GM21423 (cell line): ENCODE measurements around the gene SOS2.

Experiments used
- ATAC-seq: cut with Tn5 transposase; IDR thresholded peaks from one replicate; pipeline ENCODE4 v1.9.1; 2021; ENCODE audit warnings: mild to moderate bottlenecking, moderate library complexity; ENCODE audit not compliant: unreplicated experiment

Gene SOS2

DNA sequence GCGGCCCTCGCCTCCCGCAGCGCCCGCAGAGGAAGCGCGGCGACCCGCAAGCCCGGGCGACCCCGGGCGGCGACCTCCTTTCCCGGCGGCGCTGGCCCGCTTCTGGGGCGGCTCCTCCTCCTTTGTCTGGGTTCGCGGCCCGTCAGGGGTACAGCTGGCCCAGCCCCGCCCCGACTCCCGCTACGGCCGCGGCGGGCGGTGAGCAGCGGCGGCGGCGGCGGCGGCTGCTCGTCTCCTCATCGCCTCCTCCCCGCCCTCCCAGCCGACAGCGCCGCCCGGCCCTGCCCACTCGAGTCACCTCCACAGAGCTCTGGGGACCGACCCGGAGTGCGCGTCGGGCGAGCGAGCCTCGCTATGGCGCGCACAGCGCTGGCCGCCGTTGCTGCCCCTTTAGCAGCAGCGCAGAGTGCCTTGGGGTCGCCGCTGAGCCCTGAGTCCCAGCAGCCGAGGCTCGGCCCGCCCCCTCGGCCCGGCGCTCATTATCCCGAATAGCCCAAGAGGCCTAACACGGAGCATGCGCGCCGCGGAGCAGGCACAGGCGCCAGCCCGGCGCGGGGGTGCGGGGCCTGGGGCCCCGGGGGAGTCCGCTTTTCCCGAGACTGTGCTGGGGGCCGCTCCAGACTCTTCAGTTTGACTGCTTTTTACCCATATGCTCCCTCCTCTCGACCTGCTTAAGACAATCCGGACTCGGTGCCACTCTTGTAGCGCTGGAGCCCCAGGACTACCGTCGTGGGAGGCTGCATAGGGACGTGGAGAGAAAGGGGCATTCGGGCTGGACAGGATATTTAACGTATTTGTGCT, at the start of gene SOS2:
Gene SOS2, minus strand, starts transcription at position 104 of the 801 bp plus-strand sequence. CDS start 295 bp downstream, outside the sequence.
- peak; percentile 86 for ATAC-seq

DNA sequence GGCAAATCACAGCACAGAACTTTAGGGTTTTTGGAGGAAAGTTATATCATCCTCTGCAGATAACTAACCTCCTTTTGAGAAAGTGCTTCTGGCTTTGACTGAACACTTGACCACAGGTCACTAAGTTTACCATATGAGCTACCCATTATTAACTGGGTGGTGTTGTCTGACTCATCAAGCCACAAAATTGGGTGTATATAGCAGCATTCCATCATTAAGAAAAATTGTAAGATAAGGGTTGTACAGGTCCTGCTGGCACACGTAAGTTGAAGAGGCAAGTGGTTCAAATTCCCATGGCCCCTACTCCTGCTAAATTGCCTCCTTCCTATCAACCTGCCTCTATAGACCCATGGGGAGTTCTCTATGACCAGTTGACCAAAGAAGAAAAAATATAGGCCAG, 41.1 kb upstream of the SOS2 start:
- ATAC-seq: no peak

- no peak for ATAC-seq
Observed at GRCh38 chr14:50270932-50271331, 39.6 kb upstream of the SOS2 start.

- ATAC-seq: no peak
Observed at GRCh38 chr14:50265029-50265428, 33.7 kb upstream of the SOS2 start.

GRCh38 chr14:50263321-50263720, 31.9 kb upstream of the SOS2 start:
- no peak for ATAC-seq

GRCh38 chr14:50262865-50263264, 31.5 kb upstream of the SOS2 start:
- no peak for ATAC-seq

DNA sequence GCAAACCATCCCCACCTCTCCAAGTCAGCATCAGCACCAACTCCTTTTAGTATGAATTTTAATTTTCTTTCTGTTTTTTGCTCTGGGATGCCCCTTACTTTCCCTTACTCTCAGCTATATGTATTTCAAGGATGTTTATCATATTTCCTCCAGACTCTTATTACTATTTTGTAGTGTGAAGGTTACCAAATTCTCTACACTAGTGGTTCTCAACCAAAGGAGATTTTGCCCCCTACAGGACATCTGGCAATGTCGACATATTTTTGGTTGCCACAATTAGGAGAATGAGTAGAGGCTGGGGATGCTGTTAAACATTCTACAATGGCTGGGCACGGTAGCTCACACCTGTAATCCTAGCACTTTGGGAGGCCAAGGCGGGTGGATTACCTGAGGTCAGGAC, 29.1 kb upstream of the SOS2 start:
- no peak for ATAC-seq

DNA sequence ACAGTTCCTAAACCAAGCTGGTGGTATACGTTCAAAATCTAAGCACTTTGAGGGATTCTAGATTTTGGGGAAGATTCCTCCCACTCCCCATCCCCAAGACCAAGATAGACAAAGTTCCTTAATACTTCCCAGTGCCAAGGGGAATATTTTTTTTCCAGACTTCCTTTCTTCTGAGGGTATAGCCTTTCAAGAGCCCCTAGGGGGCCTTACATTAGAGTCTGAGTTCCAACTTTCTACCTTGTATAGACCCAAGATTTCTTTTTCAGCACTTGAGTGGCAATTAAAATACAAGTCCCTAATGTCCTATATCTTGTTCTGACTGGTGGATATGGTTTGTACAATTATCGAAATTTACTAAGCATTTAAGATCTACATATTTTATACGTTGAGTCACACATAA, 28.7 kb upstream of the SOS2 start:
- no peak for ATAC-seq

DNA sequence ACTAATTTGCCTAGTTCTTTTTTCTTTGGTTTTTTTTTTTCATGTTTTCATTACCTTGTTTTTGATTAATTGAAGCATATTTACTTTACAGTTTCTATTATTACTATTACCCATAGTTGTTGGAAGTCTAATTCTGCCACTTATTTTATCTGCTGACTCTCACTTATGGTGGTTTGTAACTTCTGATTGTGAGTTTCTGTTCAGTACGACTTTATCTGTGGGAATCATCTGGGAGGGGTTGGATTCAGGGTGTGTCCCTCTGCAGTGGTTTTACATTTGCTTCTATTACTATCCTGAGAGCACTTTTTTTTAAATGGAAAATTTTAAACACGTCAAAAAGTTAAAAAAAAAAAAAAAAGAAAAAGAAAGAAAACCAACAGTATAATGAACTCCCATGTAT, 26.4 kb upstream of the SOS2 start:
- no peak for ATAC-seq

- no peak for ATAC-seq
Observed at GRCh38 chr14:50254248-50254647, 22.9 kb upstream of the SOS2 start.

DNA sequence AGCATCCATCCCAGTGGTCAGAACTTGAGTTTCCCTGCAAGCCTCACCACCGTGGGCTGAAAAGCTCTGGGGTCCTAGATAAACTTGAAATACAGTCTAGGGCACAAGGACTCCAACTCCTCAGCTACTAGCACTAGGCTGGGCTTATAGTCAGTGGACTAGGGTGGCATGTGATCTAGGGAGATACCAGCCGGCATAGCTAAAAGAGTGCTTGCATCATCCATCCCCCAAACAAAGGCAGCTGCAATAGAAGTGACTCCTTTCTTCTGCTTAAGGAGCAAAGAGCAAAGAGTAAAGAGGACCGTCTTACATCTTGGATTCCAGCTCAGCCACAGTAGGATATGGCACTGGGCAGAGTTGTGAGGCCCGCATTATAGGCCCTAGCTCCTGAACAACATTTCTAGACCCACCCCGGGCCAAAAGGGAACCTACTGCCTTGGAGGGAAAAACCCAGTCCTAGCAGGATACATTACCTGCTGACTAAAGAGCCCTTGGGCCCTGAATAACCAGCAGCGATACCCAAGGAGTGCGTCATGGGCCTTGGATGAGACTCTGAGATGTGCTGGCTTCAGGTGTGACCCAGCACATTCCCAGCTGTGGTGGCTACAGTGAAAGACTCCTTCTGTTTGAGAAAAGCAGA, 17.9 kb upstream of the SOS2 start:
- ATAC-seq: no peak

DNA sequence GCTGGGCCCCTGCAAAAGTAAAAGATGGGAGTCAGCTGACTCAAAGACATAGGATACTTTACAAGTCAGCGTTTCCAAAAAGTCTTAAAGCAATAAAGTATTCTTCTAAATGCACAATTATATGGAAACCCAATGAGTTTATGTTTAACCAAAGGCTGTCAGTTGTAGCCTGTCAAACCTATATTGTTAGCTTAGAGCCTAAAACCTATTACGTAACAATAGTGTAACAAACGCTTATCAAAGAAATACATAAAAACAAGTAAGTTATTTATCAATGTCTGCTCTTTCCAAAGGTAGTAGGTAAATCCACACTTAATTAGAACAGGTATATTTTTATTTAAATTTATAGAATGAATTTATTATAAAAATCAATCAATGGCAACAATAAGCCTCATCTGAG, 15.9 kb upstream of the SOS2 start:
- no peak for ATAC-seq

GRCh38 chr14:50242566-50243310, 11.4 kb upstream of the SOS2 start:
- no peak for ATAC-seq

- no peak for ATAC-seq
Observed at GRCh38 chr14:50242096-50242495, 10.7 kb upstream of the SOS2 start.

DNA sequence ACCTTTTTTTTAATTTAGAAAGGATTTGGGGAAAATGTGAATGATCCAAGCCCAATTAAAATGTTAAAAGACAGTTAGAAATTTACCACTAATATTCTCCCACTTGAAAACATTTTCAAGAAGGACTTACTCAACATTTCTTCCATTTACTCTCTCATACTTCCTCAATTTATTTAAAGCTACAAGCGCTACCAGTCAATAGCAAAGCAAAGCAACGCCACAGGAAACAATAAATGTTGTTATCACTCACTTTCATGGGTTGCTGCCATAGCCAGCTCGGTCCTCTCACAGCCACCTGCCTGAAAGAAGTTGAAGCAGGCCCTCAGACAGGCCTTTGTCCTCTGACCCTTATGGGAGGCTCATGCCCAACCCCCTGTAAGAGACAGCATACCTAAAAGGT, 6.0 kb upstream of the SOS2 start:
- no peak for ATAC-seq

DNA sequence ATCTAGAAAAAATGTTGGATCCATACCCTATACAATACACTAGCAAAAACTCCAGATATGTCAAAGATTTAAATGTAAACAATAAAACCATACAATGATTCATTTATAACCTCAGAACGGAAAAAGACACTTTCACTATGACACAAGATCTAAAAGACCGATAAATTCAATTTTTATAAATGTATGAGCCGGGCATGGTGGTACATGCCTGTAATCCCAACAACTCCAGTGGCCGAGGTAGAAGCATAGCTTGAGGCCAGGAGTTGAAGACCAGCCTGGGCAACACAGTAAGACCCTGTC, 2.5 kb upstream of the SOS2 start:
- ATAC-seq: no peak

- ATAC-seq: no peak
Observed at GRCh38 chr14:50233166-50233950, 2.0 kb upstream of the SOS2 start.

GRCh38 chr14:50232276-50232642, 881 bp upstream of the SOS2 start:
- no peak for ATAC-seq

- peak; percentile 23 for ATAC-seq
Observed at GRCh38 chr14:50230701-50231474, 490 bp downstream of the SOS2 start.

DNA sequence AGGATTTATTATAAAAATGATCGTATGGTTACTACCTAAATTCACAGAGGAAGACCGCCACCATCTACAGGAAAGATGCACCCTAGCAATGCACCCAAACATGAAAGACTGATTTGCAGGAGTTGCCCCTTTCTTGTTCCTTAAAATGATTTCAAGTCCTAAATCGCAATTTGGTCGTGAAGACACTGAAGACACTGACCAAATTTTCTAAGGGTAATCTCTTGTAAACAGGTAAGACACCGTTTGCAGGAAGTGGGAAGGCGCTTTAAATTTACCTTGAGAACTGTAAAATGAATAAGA, 1.0 kb downstream of the SOS2 start:
- ATAC-seq: no peak

DNA sequence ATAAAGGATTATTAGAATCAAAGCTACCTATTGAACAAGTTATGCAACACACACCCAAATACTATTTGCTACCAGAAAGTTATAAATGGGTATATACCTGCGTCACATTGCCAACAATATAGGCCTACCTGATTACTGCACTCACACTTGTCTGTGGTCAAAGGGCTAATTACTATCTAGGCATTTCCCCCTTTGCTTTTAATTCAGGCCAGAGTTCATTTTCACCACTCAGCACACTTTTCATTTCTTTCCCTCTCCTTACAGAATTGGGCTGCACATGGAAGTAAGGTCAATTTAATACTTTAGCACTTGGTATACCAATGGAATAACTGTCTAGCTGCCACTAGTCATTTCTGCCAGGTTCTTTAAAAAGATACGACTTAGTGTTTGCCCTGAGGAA, 1.7 kb downstream of the SOS2 start:
- ATAC-seq: no peak
